IMR-90 (cell line): ENCODE results near the gene CST1. TPM values are rescaled to one million over a fixed set of nuclear protein-coding genes. Genes with fewer than 3 reads are reported as not detected.

Source experiments
- ATAC-seq: fragments of 200-7000 bp; cut with Tn5 transposase; 2 replicates; pipeline ENCODE4 v1.9.1; 2020; ENCODE audit warnings: low read depth, mild to moderate bottlenecking, moderate library complexity
- BruUV-seq: library from RNA; stranded (reverse); fragments of 400-500 nt; replicated peaks from 2 replicates; lab custom pipeline; 2021; lab: Mats Ljungman, UMichigan
- CTCF ChIA-PET: fragments of 300-600 bp; formaldehyde crosslinking; extraction: SDS; loops from one replicate; lab custom pipeline; 2021; ENCODE audit warnings: antibody characterized with exemption; lab: Yijun Ruan, JAX
- POLR2A ChIA-PET: fragments of 300-600 bp; sonication (Branson Sonifier 250); formaldehyde crosslinking; loops from one replicate; lab custom pipeline; 2022; ENCODE audit warnings: antibody characterized with exemption; ENCODE audit not compliant: unreplicated experiment; lab: Charles Lee
- DNase-seq: peaks from one replicate; pipeline ENCODE4 v3.0.0; 2013
- H2AFZ ChIP-seq: replicated peaks from 2 replicates; pipeline ENCODE3; 2013; ENCODE audit warnings: low read length, mild to moderate bottlenecking; ENCODE audit not compliant: poor library complexity
- H2AK5ac ChIP-seq: 2 replicates; pipeline ENCODE4 v1.6.1; 2013; ENCODE audit warnings: low read depth, low read length, inconsistent platforms
- H2AK9ac ChIP-seq: replicated peaks from 2 replicates; pipeline ENCODE3; 2013; ENCODE audit warnings: mild to moderate bottlenecking, low read depth, low read length, moderate library complexity; ENCODE audit not compliant: poor library complexity
- H2BK120ac ChIP-seq: 2 replicates; pipeline ENCODE4 v1.6.1; 2013; ENCODE audit warnings: low read depth, low read length, inconsistent platforms
- H2BK15ac ChIP-seq: 3 replicates; pipeline ENCODE4 v1.6.1; 2013; ENCODE audit warnings: low read depth, low read length, inconsistent platforms
- H2BK20ac ChIP-seq: 2 replicates; pipeline ENCODE4 v1.6.1; 2013; ENCODE audit warnings: low read depth, mild to moderate bottlenecking, inconsistent platforms, low read length, moderate library complexity
- H2BK5ac ChIP-seq: 2 replicates; pipeline ENCODE4 v1.6.1; 2013; ENCODE audit warnings: mild to moderate bottlenecking, low read depth, low read length, inconsistent platforms; ENCODE audit not compliant: poor library complexity, severe bottlenecking
- H3K14ac ChIP-seq: replicated peaks from 2 replicates; pipeline ENCODE4 v1.6.1; 2013; ENCODE audit warnings: low read depth, low read length, inconsistent platforms
- H3K18ac ChIP-seq: 2 replicates; pipeline ENCODE4 v1.6.1; 2013; ENCODE audit warnings: low read depth, low read length, control low read depth
- H3K23ac ChIP-seq: 2 replicates; pipeline ENCODE4 v1.6.1; 2013; ENCODE audit warnings: low read depth, low read length, inconsistent platforms
- H3K27ac ChIP-seq: 2 replicates; pipeline ENCODE4 v1.5.1; 2013; ENCODE audit warnings: mild to moderate bottlenecking, control low read depth, low read length; ENCODE audit not compliant: insufficient read depth
- H3K27me3 ChIP-seq: 2 replicates; pipeline ENCODE4 v1.6.1; 2013; ENCODE audit warnings: low read length; ENCODE audit not compliant: control insufficient read depth, insufficient read depth
- H3K36me3 ChIP-seq: 2 replicates; pipeline ENCODE4 v1.6.1; 2013; ENCODE audit warnings: low read length, mixed read lengths; ENCODE audit not compliant: control insufficient read depth, insufficient read depth
- H3K4ac ChIP-seq: 2 replicates; pipeline ENCODE4 v1.6.1; 2013; ENCODE audit warnings: low read depth, low read length, inconsistent platforms
- H3K4me1 ChIP-seq: 2 replicates; pipeline ENCODE4 v1.6.1; 2013; ENCODE audit warnings: low read length, mixed read lengths; ENCODE audit not compliant: control insufficient read depth, insufficient read depth
- H3K4me2 ChIP-seq: 2 replicates; pipeline ENCODE4 v1.6.1; 2013; ENCODE audit warnings: low read depth, mild to moderate bottlenecking, control low read depth, low read length, moderate library complexity
- H3K4me3 ChIP-seq: 2 replicates; pipeline ENCODE4 v1.5.1; 2013; ENCODE audit warnings: low read depth, mild to moderate bottlenecking, control low read depth, low read length, moderate library complexity; ENCODE audit not compliant: insufficient read depth
- H3K56ac ChIP-seq: 2 replicates; pipeline ENCODE4 v1.6.1; 2013; ENCODE audit warnings: low read length, inconsistent platforms; ENCODE audit not compliant: insufficient read depth; ENCODE audit errors: extremely low read depth
- H3K79me1 ChIP-seq, 2 experiments: 2 replicates each; pipeline ENCODE4 v1.6.1; 2013; ENCODE audit warnings: low read length in 2 of 2, inconsistent platforms in 1 of 2, low read depth in 1 of 2
- H3K9ac ChIP-seq: 2 replicates; pipeline ENCODE4 v1.6.1; 2013; ENCODE audit warnings: low read depth, low read length, control low read depth
- H3K9me1 ChIP-seq: 2 replicates; pipeline ENCODE4 v1.6.1; 2013; ENCODE audit warnings: low read length, inconsistent platforms; ENCODE audit not compliant: insufficient read depth
- H3K9me3 ChIP-seq: 2 replicates; pipeline ENCODE4 v1.6.1; 2013; ENCODE audit warnings: low read length; ENCODE audit not compliant: control insufficient read depth, insufficient read depth
- H4K20me1 ChIP-seq: 2 replicates; pipeline ENCODE4 v1.6.1; 2013; ENCODE audit warnings: low read length, inconsistent platforms; ENCODE audit not compliant: insufficient read depth
- H4K5ac ChIP-seq: 2 replicates; pipeline ENCODE4 v1.6.1; 2013; ENCODE audit warnings: mild to moderate bottlenecking, low read depth, low read length, control low read depth
- H4K8ac ChIP-seq, 2 experiments: 2 replicates each; pipeline ENCODE4 v1.6.1; 2013; ENCODE audit warnings: low read depth in 2 of 2, low read length in 2 of 2, control low read depth in 1 of 2, inconsistent platforms in 1 of 2
- H4K91ac ChIP-seq: 2 replicates; pipeline ENCODE4 v1.6.1; 2013; ENCODE audit warnings: low read depth, low read length, inconsistent platforms; ENCODE audit not compliant: insufficient read depth
- FOS ChIP-seq: fragments of 150-350 bp; IDR thresholded peaks from 2 replicates; pipeline ENCODE4 v1.6.1; 2016; ENCODE audit warnings: low read depth, low read length
- MAZ ChIP-seq: IDR thresholded peaks from 2 replicates; pipeline ENCODE4 v1.6.1; 2012; ENCODE audit warnings: low read depth, mild to moderate bottlenecking, low read length, improper control_type of control experiment, moderate library complexity, borderline replicate concordance
- MXI1 ChIP-seq: IDR thresholded peaks from 2 replicates; pipeline ENCODE4 v1.6.1; 2012; ENCODE audit warnings: low read depth, mild to moderate bottlenecking, low read length, moderate library complexity, borderline replicate concordance
- RAD21 ChIP-seq: IDR thresholded peaks from 2 replicates; pipeline ENCODE4 v1.6.1; 2012; ENCODE audit warnings: low read length, improper control_type of control experiment
- RCOR1 ChIP-seq: IDR thresholded peaks from 2 replicates; pipeline ENCODE4 v1.6.1; 2012; ENCODE audit warnings: mild to moderate bottlenecking, low read length, improper control_type of control experiment; ENCODE audit not compliant: insufficient replicate concordance
- WGBS, 2 experiments: methylation state at CpG; one replicate each; pipeline versions ENCODE4 v1.1.5 to v1.1.7; 2013; ENCODE audit warnings: missing lambda C conversion rate in 2 of 2; ENCODE audit not compliant: insufficient read length in 1 of 2; ENCODE audit errors: extremely low coverage in 2 of 2; 5-methylcytosine and 5-hydroxymethylcytosine counted together
- dilution Hi-C: fragments of 300-500 bp; cut with HindIII; formaldehyde crosslinking; loops from one replicate; pipeline ENCODE4 v1.14.3; 2018; ENCODE audit warnings: low sequenced_read_pairs; ENCODE audit not compliant: unreplicated experiment
- in situ Hi-C: fragments of 300-500 bp; cut with MboI; formaldehyde crosslinking; loops from 3 replicates; pipeline ENCODE4 v1.14.3; 2019; ENCODE audit warnings: low sequenced_read_pairs, inconsistent platforms, mixed read lengths
- intact Hi-C: fragments of 100-400 bp; cut with micrococcal nuclease; formaldehyde crosslinking; loops from 2 replicates; pipeline ENCODE4 v1.10.0; 2022
- polyA plus RNA-seq, 3 experiments: library from polyadenylated mRNA; depleted of rRNA; stranded (reverse); fragments of >200 nt; gene quantifications; 2 replicates each; pipeline ENCODE4 v1.2.3, GENCODE V29; 2012; ENCODE audit warnings: low replicate concordance in 1 of 3
- total RNA-seq: library from RNA; depleted of rRNA; stranded (reverse); fragments of >200 nt; gene quantifications from 2 replicates; pipeline ENCODE4 v1.2.3, GENCODE V29; 2012
- TF ChIP-seq, protein P1 (sequence below): fragments of 150-350 bp; IDR thresholded peaks from 2 replicates; pipeline ENCODE4 v1.6.1; 2017; ENCODE audit warnings: mild to moderate bottlenecking, antibody characterized with exemption, low read length, low read depth
- TF ChIP-seq, protein P2 (sequence below): conservative IDR thresholded peaks from 2 replicates; pipeline ENCODE4 v1.5.1; 2012; ENCODE audit warnings: mild to moderate bottlenecking, low read depth, low read length, improper control_type of control experiment

The CST1 gene
- total and polyA plus RNA-seq, 2 of the 4 experiments (the other 2 are of a cell fraction) = not detected

DNA sequence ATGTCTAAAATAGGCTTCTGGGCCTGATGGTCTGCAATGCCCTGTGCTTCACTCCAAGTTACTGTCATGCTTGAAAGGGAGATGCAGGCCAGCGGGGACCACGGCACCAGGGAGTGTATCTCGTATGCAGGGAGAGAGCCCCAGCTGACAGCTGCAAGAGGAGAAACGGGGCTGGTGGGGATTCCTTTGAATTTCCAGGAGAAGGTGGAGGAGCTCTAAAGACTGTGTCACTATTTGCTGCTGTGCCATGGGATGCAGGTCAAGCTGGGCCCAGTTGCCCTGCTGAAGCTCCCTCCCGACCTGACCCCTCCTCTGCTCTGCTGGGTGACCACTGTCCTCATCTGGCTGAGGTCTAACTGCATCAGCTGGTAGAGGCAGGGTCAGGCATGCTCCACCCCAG is 989 bp downstream of the CST1 start:
- Histone ChIP-seq H3K4me1 (peaks cover 2% of the 10 kb centered on the region), H3K9me1 (peaks cover 6% of the 10 kb centered on the region; the same call in 1 of the 2 replicates), H3K4me2 (no peak overlapping the region), H2BK15ac (no peak overlapping the region), H2BK120ac (no peak overlapping the region), H2BK5ac (no peak overlapping the region), H2AK9ac (no peak overlapping the region), H4K20me1 (no peaks in the 10 kb centered on the region), H2BK20ac (no peak overlapping the region), H3K79me1 (no peaks in the 10 kb centered on the region), H3K4me3 (no peak overlapping the region), H3K14ac (no peak overlapping the region), H3K27me3 (peaks cover 7% of the 10 kb centered on the region; the same call in 1 of the 2 replicates), H3K9ac (no peak overlapping the region), H4K91ac (no peak overlapping the region), H3K56ac (no peak overlapping the region), H4K5ac (no peak overlapping the region), H3K9me3 (no peaks in the 10 kb centered on the region), H3K36me3 (no peaks in the 10 kb centered on the region), H2AFZ (no peak overlapping the region), H2AK5ac (no peak overlapping the region), H3K23ac (no peak overlapping the region), H3K27ac (no peak overlapping the region), H3K18ac (no peak overlapping the region), H4K8ac (no peak overlapping the region), H3K4ac (no peak overlapping the region)
- TF ChIP-seq, protein P1, sequence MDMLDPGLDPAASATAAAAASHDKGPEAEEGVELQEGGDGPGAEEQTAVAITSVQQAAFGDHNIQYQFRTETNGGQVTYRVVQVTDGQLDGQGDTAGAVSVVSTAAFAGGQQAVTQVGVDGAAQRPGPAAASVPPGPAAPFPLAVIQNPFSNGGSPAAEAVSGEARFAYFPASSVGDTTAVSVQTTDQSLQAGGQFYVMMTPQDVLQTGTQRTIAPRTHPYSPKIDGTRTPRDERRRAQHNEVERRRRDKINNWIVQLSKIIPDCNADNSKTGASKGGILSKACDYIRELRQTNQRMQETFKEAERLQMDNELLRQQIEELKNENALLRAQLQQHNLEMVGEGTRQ = no peak
- TF ChIP-seq RAD21 (no peak), MXI1 (no peak), FOS (no peak), RCOR1 (no peak), MAZ (no peak)
- TF ChIP-seq, protein P2, sequence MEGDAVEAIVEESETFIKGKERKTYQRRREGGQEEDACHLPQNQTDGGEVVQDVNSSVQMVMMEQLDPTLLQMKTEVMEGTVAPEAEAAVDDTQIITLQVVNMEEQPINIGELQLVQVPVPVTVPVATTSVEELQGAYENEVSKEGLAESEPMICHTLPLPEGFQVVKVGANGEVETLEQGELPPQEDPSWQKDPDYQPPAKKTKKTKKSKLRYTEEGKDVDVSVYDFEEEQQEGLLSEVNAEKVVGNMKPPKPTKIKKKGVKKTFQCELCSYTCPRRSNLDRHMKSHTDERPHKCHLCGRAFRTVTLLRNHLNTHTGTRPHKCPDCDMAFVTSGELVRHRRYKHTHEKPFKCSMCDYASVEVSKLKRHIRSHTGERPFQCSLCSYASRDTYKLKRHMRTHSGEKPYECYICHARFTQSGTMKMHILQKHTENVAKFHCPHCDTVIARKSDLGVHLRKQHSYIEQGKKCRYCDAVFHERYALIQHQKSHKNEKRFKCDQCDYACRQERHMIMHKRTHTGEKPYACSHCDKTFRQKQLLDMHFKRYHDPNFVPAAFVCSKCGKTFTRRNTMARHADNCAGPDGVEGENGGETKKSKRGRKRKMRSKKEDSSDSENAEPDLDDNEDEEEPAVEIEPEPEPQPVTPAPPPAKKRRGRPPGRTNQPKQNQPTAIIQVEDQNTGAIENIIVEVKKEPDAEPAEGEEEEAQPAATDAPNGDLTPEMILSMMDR = no peak
- ATAC-seq (no peak), DNase-seq (no peak)
- intact Hi-C loops = no loop called here
- in situ Hi-C loops = no loop called here
- ChIA-PET CTCF (no interaction called here), POLR2A (no interaction called here)
- BruUV-seq = no TSS peak
- dilution Hi-C loops = no loop called here
- 39% methylated on average over 4 of the region's 5 CpGs; no CpG with 5 or more reads in 1 of the 2 experiments for WGBS, 2 experiments
